ENCODE data around the gene TAOK3.
"Not testable (repeated sequence)": the region's sequence is repeated elsewhere in the genome, so short reads cannot be mapped to it uniquely, and the experiment has no call there.

The TAOK3 gene

GRCh38 chr12:118372541-118373495 is at the start of gene TAOK3:
TSS of gene TAOK3 (minus strand) at chr12:118372907. CDS start at chr12:118255567, 117,340 bp downstream.
- DNase-seq (ENCODE audit: low read depth in 4 of 4, low spot score in 1 of 4): peak; percentile 87 to 96 (median 94)

- no peak for DNase-seq (ENCODE audit: low read depth in 4 of 4, low spot score in 1 of 4)
Observed at GRCh38 chr12:118420673-118421072, 48.0 kb upstream of the TAOK3 start.

GRCh38 chr12:118418385-118419057 is 45.8 kb upstream of the TAOK3 start:
- DNase-seq (ENCODE audit: low read depth in 4 of 4, low spot score in 1 of 4): no peak

GRCh38 chr12:118417942-118418341 is 45.2 kb upstream of the TAOK3 start:
- no peak for DNase-seq (ENCODE audit: low read depth in 4 of 4, low spot score in 1 of 4)

GRCh38 chr12:118409834-118410233 is 37.1 kb upstream of the TAOK3 start:
- DNase-seq (ENCODE audit: low read depth in 4 of 4, low spot score in 1 of 4): no peak

- DNase-seq (ENCODE audit: low read depth in 4 of 4, low spot score in 1 of 4): not testable (repeated sequence)
Observed at GRCh38 chr12:118408241-118408640, 35.5 kb upstream of the TAOK3 start.

- DNase-seq (ENCODE audit: low read depth in 4 of 4, low spot score in 1 of 4): peak; percentile 27 to 44 (median 30)
Observed at GRCh38 chr12:118404876-118405521, 32.3 kb upstream of the TAOK3 start.

GRCh38 chr12:118402251-118402650 is 29.5 kb upstream of the TAOK3 start:
- DNase-seq (ENCODE audit: low read depth in 4 of 4, low spot score in 1 of 4): no peak

GRCh38 chr12:118398940-118399339 is 26.2 kb upstream of the TAOK3 start:
- no peak for DNase-seq (ENCODE audit: low read depth in 4 of 4, low spot score in 1 of 4)

- DNase-seq (ENCODE audit: low read depth in 4 of 4, low spot score in 1 of 4): no peak
Observed at GRCh38 chr12:118398524-118398923, 25.8 kb upstream of the TAOK3 start.

- no peak for DNase-seq (ENCODE audit: low read depth in 4 of 4, low spot score in 1 of 4)
Observed at GRCh38 chr12:118397708-118398440, 25.2 kb upstream of the TAOK3 start.

- no peak for DNase-seq (ENCODE audit: low read depth in 4 of 4, low spot score in 1 of 4)
Observed at GRCh38 chr12:118391836-118392235, 19.1 kb upstream of the TAOK3 start.

GRCh38 chr12:118391424-118391823 is 18.7 kb upstream of the TAOK3 start:
- no peak for DNase-seq (ENCODE audit: low read depth in 4 of 4, low spot score in 1 of 4)

GRCh38 chr12:118377884-118378470 is 5.3 kb upstream of the TAOK3 start:
- DNase-seq (ENCODE audit: low read depth in 4 of 4, low spot score in 1 of 4): peak; percentile 52 to 63 (median 61)

- DNase-seq (ENCODE audit: low read depth in 4 of 4, low spot score in 1 of 4): no peak
Observed at GRCh38 chr12:118377021-118377883, 4.5 kb upstream of the TAOK3 start.

- peak; percentile 86 to 95 (median 90) for DNase-seq (ENCODE audit: low read depth in 4 of 4, low spot score in 1 of 4)
Observed at GRCh38 chr12:118376089-118377020, 3.6 kb upstream of the TAOK3 start, which contains the start of gene SUDS3. TSS of gene SUDS3 (plus strand) at chr12:118376555. CDS start at chr12:118376692, 137 bp downstream.

- DNase-seq (ENCODE audit: low read depth in 4 of 4, low spot score in 1 of 4): no peak
Observed at GRCh38 chr12:118375348-118375747, 2.6 kb upstream of the TAOK3 start.

GRCh38 chr12:118374909-118375308 is 2.2 kb upstream of the TAOK3 start:
- no peak for DNase-seq (ENCODE audit: low read depth in 4 of 4, low spot score in 1 of 4)
